ENCODE data around the gene PRDM7.

Gene PRDM7

GRCh38 chr16:90007015-90007414 lies 70.1 kb downstream of the PRDM7 start:
- no peak for TF ChIP-seq POLR2AphosphoS5 (IDR thresholded peaks at IDR 0.05; ENCODE audit: low read depth, low read length)
- DNase-seq (ENCODE audit: insufficient read length, low spot score) (no peak), FAIRE-seq (no peak)
